ENCODE data around the gene BCDIN3D. TPM values are rescaled to one million over a fixed set of nuclear protein-coding genes. Genes with fewer than 3 reads are reported as not detected.

BCDIN3D gene
- total RNA-seq, 3 donors from 2014 or later = 2.2 to 6.0 (median 3.9) TPM

DNA sequence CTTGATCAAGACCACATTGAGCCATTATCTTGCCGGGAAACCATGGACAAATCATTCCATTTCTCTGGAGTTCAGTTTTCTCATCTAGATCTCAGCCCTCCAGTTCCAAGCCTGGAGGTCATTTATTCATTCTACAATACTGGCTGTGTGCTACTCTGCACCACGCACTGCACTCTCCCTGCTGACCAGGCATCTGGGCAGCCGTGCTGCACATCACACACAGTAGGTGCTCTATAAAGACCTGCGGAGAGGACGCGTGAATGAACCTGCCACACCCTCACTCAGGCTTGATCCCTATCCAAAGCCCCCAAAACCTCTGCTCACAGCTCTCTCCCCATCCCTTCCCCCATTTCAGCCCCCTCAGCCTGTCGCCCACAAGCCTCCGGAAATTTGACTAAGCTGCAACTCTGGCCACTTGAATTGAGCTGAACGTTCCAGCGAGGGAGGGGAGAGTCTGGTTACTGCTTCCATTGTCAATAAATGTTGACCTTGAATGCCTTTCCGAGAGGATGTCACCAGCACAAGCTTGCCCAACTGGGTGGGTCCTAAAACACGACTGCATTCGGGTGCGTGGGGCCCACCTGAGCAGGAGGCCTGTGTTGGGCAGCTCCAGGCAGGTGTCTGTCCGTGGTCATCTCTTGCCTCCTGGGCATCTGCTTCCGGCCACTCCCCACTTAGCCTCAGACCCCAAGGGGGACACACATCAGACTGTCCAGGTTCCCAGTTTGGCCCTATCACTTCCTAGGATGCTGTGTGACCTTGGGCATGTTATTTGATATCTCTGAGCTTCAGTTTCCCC is 43.0 kb upstream of the BCDIN3D start:
- H3K27me3 ChIP-seq = no peaks in the 10 kb centered on the region
- H3K27ac ChIP-seq = no peak overlapping the region
- peaks cover 0 to 16% of the 10 kb centered on the region in 2 donors for H3K4me1 ChIP-seq
- no peak for DNase-seq (ENCODE audit: low spot score in 2 of 2)
- intact Hi-C loops (cut with DNase I; ENCODE audit: low total_unique reads) = no loop called here
- H3K9me3 ChIP-seq = no peaks in the 10 kb centered on the region
- H3K36me3 ChIP-seq = no peaks in the 10 kb centered on the region
- no peak overlapping the region for H3K4me3 ChIP-seq
- TF ChIP-seq, protein P1, sequence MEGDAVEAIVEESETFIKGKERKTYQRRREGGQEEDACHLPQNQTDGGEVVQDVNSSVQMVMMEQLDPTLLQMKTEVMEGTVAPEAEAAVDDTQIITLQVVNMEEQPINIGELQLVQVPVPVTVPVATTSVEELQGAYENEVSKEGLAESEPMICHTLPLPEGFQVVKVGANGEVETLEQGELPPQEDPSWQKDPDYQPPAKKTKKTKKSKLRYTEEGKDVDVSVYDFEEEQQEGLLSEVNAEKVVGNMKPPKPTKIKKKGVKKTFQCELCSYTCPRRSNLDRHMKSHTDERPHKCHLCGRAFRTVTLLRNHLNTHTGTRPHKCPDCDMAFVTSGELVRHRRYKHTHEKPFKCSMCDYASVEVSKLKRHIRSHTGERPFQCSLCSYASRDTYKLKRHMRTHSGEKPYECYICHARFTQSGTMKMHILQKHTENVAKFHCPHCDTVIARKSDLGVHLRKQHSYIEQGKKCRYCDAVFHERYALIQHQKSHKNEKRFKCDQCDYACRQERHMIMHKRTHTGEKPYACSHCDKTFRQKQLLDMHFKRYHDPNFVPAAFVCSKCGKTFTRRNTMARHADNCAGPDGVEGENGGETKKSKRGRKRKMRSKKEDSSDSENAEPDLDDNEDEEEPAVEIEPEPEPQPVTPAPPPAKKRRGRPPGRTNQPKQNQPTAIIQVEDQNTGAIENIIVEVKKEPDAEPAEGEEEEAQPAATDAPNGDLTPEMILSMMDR (IDR thresholded peaks at IDR 0.05) = no peak
- TF ChIP-seq POLR2A (IDR thresholded peaks at IDR 0.05) = no peak
- no peak for TF ChIP-seq POLR2AphosphoS5 (IDR thresholded peaks at IDR 0.05)

- no peak for DNase-seq (ENCODE audit: low spot score in 2 of 2)
- H3K36me3 ChIP-seq = no peaks in the 10 kb centered on the region
- no peaks in the 10 kb centered on the region for H3K27me3 ChIP-seq
- intact Hi-C loops (cut with DNase I; ENCODE audit: low total_unique reads) = no loop called here
- TF ChIP-seq POLR2AphosphoS5 (IDR thresholded peaks at IDR 0.05) (no peak), POLR2A (IDR thresholded peaks at IDR 0.05) (no peak)
- TF ChIP-seq, protein P1 (IDR thresholded peaks at IDR 0.05) = no peak
- peaks cover 0 to 16% of the 10 kb centered on the region in 2 donors for H3K4me1 ChIP-seq
- no peak overlapping the region for H3K4me3 ChIP-seq
- no peaks in the 10 kb centered on the region for H3K9me3 ChIP-seq
- no peak overlapping the region for H3K27ac ChIP-seq
Observed at GRCh38 chr12:49885118-49885517, 42.2 kb upstream of the BCDIN3D start.

GRCh38 chr12:49882851-49883464 is 40.1 kb upstream of the BCDIN3D start:
- no peaks in the 10 kb centered on the region for H3K36me3 ChIP-seq
- DNase-seq (ENCODE audit: low spot score in 2 of 2) = no peak
- TF ChIP-seq, protein P1 (IDR thresholded peaks at IDR 0.05) = no peak
- intact Hi-C loops (cut with DNase I; ENCODE audit: low total_unique reads) = no loop called here
- no peaks in the 10 kb centered on the region for H3K27me3 ChIP-seq
- no peak overlapping the region for H3K4me3 ChIP-seq
- no peaks in the 10 kb centered on the region for H3K9me3 ChIP-seq
- H3K27ac ChIP-seq = no peak overlapping the region
- H3K4me1 ChIP-seq = peaks cover 0 to 6% of the 10 kb centered on the region in 2 donors

DNA sequence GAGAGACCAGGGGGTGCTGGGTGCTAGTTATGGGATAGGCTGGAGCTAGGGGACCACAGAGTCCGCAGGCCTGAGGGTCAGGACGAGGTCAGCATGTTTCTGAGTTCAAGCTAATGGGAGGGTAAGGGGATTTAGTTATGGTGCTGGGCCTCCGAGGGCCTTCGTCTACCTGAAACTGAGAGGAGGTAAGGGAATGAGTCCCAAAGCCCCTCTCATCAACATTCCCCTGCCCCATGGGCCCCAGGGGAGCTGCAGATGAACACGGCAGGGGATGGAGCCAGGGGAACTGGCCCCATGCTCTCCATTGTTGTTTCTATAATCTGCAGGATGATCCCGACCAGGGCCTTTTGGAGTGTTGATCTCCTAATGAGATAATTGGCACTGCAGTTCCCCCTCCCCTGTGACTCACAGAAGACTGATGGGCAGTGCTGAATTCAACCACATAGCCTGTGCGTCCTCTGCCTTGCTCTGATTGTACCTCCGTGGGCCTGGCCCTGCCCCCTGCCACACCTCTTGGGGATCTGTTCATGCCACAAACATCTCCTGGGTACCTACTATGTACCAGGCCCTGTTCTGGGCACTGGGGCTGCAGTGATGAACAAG is 39.4 kb upstream of the BCDIN3D start:
- no peak overlapping the region for H3K4me3 ChIP-seq
- no peaks in the 10 kb centered on the region for H3K27me3 ChIP-seq
- H3K36me3 ChIP-seq = no peaks in the 10 kb centered on the region
- DNase-seq (ENCODE audit: low spot score in 2 of 2) = no peak
- H3K9me3 ChIP-seq = no peaks in the 10 kb centered on the region
- no peak overlapping the region for H3K27ac ChIP-seq
- peaks cover 0 to under 1% of the 10 kb centered on the region in 2 donors for H3K4me1 ChIP-seq
- intact Hi-C loops (cut with DNase I; ENCODE audit: low total_unique reads) = no loop called here
- TF ChIP-seq POLR2AphosphoS5 (IDR thresholded peaks at IDR 0.05) (no peak), POLR2A (IDR thresholded peaks at IDR 0.05) (no peak)
- TF ChIP-seq, protein P1 (IDR thresholded peaks at IDR 0.05) = no peak
